ENCODE data around the gene DCAF11. TPM values are rescaled to one million over a fixed set of nuclear protein-coding genes. Genes with fewer than 3 reads are reported as not detected.

Gene DCAF11
- total RNA-seq, 2 donors from 2014 or later: 32.2 to 37.1 TPM

GRCh38 chr14:24076302-24076601 is 38.3 kb upstream of the DCAF11 start:
- no peak for DNase-seq (ENCODE audit: low spot score)
- intact Hi-C loops (cut with DNase I): no loop called here

- no peak for DNase-seq (ENCODE audit: low spot score)
- intact Hi-C loops (cut with DNase I): no loop called here
These were observed 37.5 kb upstream of the DCAF11 start for GRCh38 chr14:24077086-24077485.

GRCh38 chr14:24078146-24078545 is 36.4 kb upstream of the DCAF11 start:
- no peak for DNase-seq (ENCODE audit: low spot score)
- intact Hi-C loops (cut with DNase I): no loop called here

GRCh38 chr14:24079491-24080141 is 35.0 kb upstream of the DCAF11 start:
- intact Hi-C loops (cut with DNase I): no loop called here
- no peak for DNase-seq (ENCODE audit: low spot score)

GRCh38 chr14:24080142-24080530 is 34.4 kb upstream of the DCAF11 start:
- DNase-seq (ENCODE audit: low spot score): no peak
- intact Hi-C loops (cut with DNase I): no loop called here

GRCh38 chr14:24080888-24081738 is 33.5 kb upstream of the DCAF11 start:
- intact Hi-C loops (cut with DNase I): no loop called here
- no peak for DNase-seq (ENCODE audit: low spot score)

GRCh38 chr14:24081739-24082211 is 32.8 kb upstream of the DCAF11 start:
- DNase-seq (ENCODE audit: low spot score): no peak
- intact Hi-C loops (cut with DNase I): no loop called here

- intact Hi-C loops (cut with DNase I): no loop called here
- DNase-seq (ENCODE audit: low spot score): no peak
These were observed 32.0 kb upstream of the DCAF11 start for GRCh38 chr14:24082411-24083080.

- no peak for DNase-seq (ENCODE audit: low spot score)
- intact Hi-C loops (cut with DNase I): no loop called here
These were observed 31.1 kb upstream of the DCAF11 start for GRCh38 chr14:24083462-24083861.

- intact Hi-C loops (cut with DNase I): no loop called here
- no peak for DNase-seq (ENCODE audit: low spot score)
These were observed 30.1 kb upstream of the DCAF11 start for GRCh38 chr14:24084440-24084839.

- intact Hi-C loops (cut with DNase I): no loop called here
- no peak for DNase-seq (ENCODE audit: low spot score)
These were observed 29.4 kb upstream of the DCAF11 start for GRCh38 chr14:24085215-24085614.

- no peak for DNase-seq (ENCODE audit: low spot score)
These were observed 28.2 kb upstream of the DCAF11 start for GRCh38 chr14:24086193-24086955.

GRCh38 chr14:24087004-24087403 is 27.6 kb upstream of the DCAF11 start:
- DNase-seq (ENCODE audit: low spot score): no peak

More at GRCh38 chr14:24086193-24086955, 28.2 kb upstream of the DCAF11 start:
- intact Hi-C loops (cut with DNase I): no loop called here

GRCh38 chr14:24088095-24088494 is 26.5 kb upstream of the DCAF11 start:
- no peak for DNase-seq (ENCODE audit: low spot score)
- intact Hi-C loops (cut with DNase I): no loop called here

More at GRCh38 chr14:24087004-24087403, 27.6 kb upstream of the DCAF11 start:
- intact Hi-C loops (cut with DNase I): no loop called here

- intact Hi-C loops (cut with DNase I): loop anchor here in 1 of 2 donors (2.0 kb wide), 1 partner anchor 29 kb away; no protein-coding TSS in a partner anchor
- DNase-seq (ENCODE audit: low spot score): no peak
These were observed 24.7 kb upstream of the DCAF11 start for GRCh38 chr14:24089890-24090289.

GRCh38 chr14:24092110-24092504 is 22.5 kb upstream of the DCAF11 start:
- DNase-seq (ENCODE audit: low spot score): no peak
- intact Hi-C loops (cut with DNase I): no loop called here

GRCh38 chr14:24092505-24093206 is 21.9 kb upstream of the DCAF11 start:
- intact Hi-C loops (cut with DNase I): no loop called here
- no peak for DNase-seq (ENCODE audit: low spot score)

GRCh38 chr14:24093207-24093900 is 21.2 kb upstream of the DCAF11 start:
- intact Hi-C loops (cut with DNase I): no loop called here
- DNase-seq (ENCODE audit: low spot score): no peak
